Uterus (tissue), 4 donors: ENCODE results near the gene CLDN16. TPM values are rescaled to one million over a fixed set of nuclear protein-coding genes. Genes with fewer than 3 reads are reported as not detected.

Source experiments
- DNase-seq, 2 donors: peaks; one replicate each; pipeline ENCODE4 v3.0.0-alpha.2; 2019 to 2020
- H3K27ac ChIP-seq, 2 donors: fragments of 200-600 bp; sonication (generic); 1 replicate in 1 of 2; 2 replicates in 1 of 2; pipeline ENCODE4 v1.5.1; 2016 to 2018
- H3K27me3 ChIP-seq, 2 donors: fragments of 200-600 bp; sonication (generic); one replicate each; pipeline ENCODE4 v1.5.1; 2018 to 2019; ENCODE audit warnings: control low read depth in 1 of 2
- H3K36me3 ChIP-seq, 2 donors: fragments of 200-600 bp; sonication (generic); one replicate each; pipeline ENCODE4 v1.5.1; 2019; ENCODE audit warnings: control low read depth in 1 of 2
- H3K4me1 ChIP-seq, 2 donors: fragments of 200-600 bp; sonication (generic); one replicate each; pipeline ENCODE4 v1.5.1; 2018 to 2019; ENCODE audit warnings: control low read depth in 1 of 2
- H3K4me3 ChIP-seq, 2 donors: fragments of 200-600 bp; sonication (generic); 1 replicate in 1 of 2; 2 replicates in 1 of 2; pipeline ENCODE4 v1.5.1; 2018 to 2019; ENCODE audit warnings: mild to moderate bottlenecking in 1 of 2
- H3K9me3 ChIP-seq, 2 donors: fragments of 200-600 bp; sonication (generic); one replicate each; pipeline ENCODE4 v1.5.1; 2019; ENCODE audit warnings: control low read depth in 1 of 2
- CTCF ChIP-seq, 4 experiments: fragments of 200-600 bp in 2 of 4; fragments of 450-650 bp in 2 of 4; sonication (generic) in 2 of 4; IDR thresholded peaks; one replicate each; pipeline ENCODE4 v1.5.1; 2016 to 2019; ENCODE audit warnings: antibody characterized with exemption in 4 of 4, mild to moderate bottlenecking in 2 of 4, moderate library complexity in 1 of 4
- POLR2A ChIP-seq, 2 donors: fragments of 450-650 bp; IDR thresholded peaks; one replicate each; pipeline ENCODE4 v1.6.1; 2016; ENCODE audit warnings: antibody characterized with exemption in 2 of 2, mild to moderate bottlenecking in 1 of 2, moderate library complexity in 1 of 2
- intact Hi-C: fragments of 100-400 bp; cut with DNase I; formaldehyde crosslinking; loops from one replicate; pipeline ENCODE4 v1.15.1; 2023; ENCODE audit warnings: low total_unique reads
- total RNA-seq, 4 donors: library from RNA; depleted of rRNA in 3 of 4; stranded (reverse); fragments of >200 nt in 3 of 4; gene quantifications; one replicate each; pipeline versions ENCODE4 v1.1.0 to v1.2.4, GENCODE V29; 2014 to 2023
- donor health status: DM: yes; HTN: yes; CAD: no.

Gene CLDN16
- total RNA-seq, 4 donors from 2014 or later = 0.07 to 0.58 TPM; not detected in 2

- TF ChIP-seq CTCF (IDR thresholded peaks at IDR 0.05) (no peak), POLR2A (IDR thresholded peaks at IDR 0.05) (no peak)
- intact Hi-C loops = no loop called here
- Histone ChIP-seq H3K9me3 (no peaks in the 10 kb centered on the region), H3K36me3 (no peaks in the 10 kb centered on the region), H3K27ac (no peak overlapping the region), H3K4me3 (no peak overlapping the region), H3K4me1 (no peaks in the 10 kb centered on the region), H3K27me3 (no peaks in the 10 kb centered on the region)
- DNase-seq = no peak
These were observed 42.9 kb downstream of the CLDN16 start for GRCh38 chr3:190430906-190431305.

- no peak for DNase-seq
- Histone ChIP-seq H3K27me3 (no peaks in the 10 kb centered on the region), H3K4me1 (no peaks in the 10 kb centered on the region), H3K4me3 (no peak overlapping the region), H3K9me3 (no peaks in the 10 kb centered on the region), H3K36me3 (no peaks in the 10 kb centered on the region), H3K27ac (no peak overlapping the region)
- intact Hi-C loops = no loop called here
- no peak for TF ChIP-seq POLR2A (IDR thresholded peaks at IDR 0.05)
- TF ChIP-seq CTCF (IDR thresholded peaks at IDR 0.05) = no peak
These were observed 44.3 kb downstream of the CLDN16 start for GRCh38 chr3:190432216-190432615.

GRCh38 chr3:190433626-190434025 lies 45.7 kb downstream of the CLDN16 start:
- Histone ChIP-seq H3K27me3 (no peaks in the 10 kb centered on the region), H3K9me3 (no peaks in the 10 kb centered on the region), H3K4me3 (no peak overlapping the region), H3K4me1 (no peaks in the 10 kb centered on the region), H3K36me3 (no peaks in the 10 kb centered on the region), H3K27ac (no peak overlapping the region)
- TF ChIP-seq POLR2A (IDR thresholded peaks at IDR 0.05) = no peak
- TF ChIP-seq CTCF (IDR thresholded peaks at IDR 0.05) = no peak
- intact Hi-C loops = no loop called here
- no peak for DNase-seq

GRCh38 chr3:190435618-190436017 lies 47.7 kb downstream of the CLDN16 start:
- intact Hi-C loops = no loop called here
- TF ChIP-seq CTCF (IDR thresholded peaks at IDR 0.05) (no peak), POLR2A (IDR thresholded peaks at IDR 0.05) (no peak)
- no peaks in the 10 kb centered on the region for H3K9me3 ChIP-seq
- no peak for DNase-seq
- H3K27me3 ChIP-seq = no peaks in the 10 kb centered on the region
- H3K4me3 ChIP-seq = no peak overlapping the region
- no peak overlapping the region for H3K27ac ChIP-seq
- H3K4me1 ChIP-seq = no peaks in the 10 kb centered on the region
- no peaks in the 10 kb centered on the region for H3K36me3 ChIP-seq

- TF ChIP-seq CTCF (IDR thresholded peaks at IDR 0.05) (no peak), POLR2A (IDR thresholded peaks at IDR 0.05) (no peak)
- Histone ChIP-seq H3K27ac (no peak overlapping the region), H3K4me1 (no peaks in the 10 kb centered on the region), H3K36me3 (no peaks in the 10 kb centered on the region), H3K4me3 (no peak overlapping the region), H3K9me3 (no peaks in the 10 kb centered on the region), H3K27me3 (no peaks in the 10 kb centered on the region)
- intact Hi-C loops = no loop called here
- no peak for DNase-seq
These were observed 48.4 kb downstream of the CLDN16 start for GRCh38 chr3:190436331-190436730.
